Activated CD8-positive, alpha-beta memory T cell treated with anti-CD3 and anti-CD28 coated beads, Interleukin-2, amount 50 U/mL, for 48 hours (primary cell): ENCODE measurements around the gene SDK2.

Experiments
- DNase-seq: peaks from one replicate; pipeline ENCODE4 v3.0.0-alpha.2; 2020

The SDK2 gene

GRCh38 chr17:73584049-73584448, 60.2 kb downstream of the SDK2 start:
- no peak for DNase-seq

DNA sequence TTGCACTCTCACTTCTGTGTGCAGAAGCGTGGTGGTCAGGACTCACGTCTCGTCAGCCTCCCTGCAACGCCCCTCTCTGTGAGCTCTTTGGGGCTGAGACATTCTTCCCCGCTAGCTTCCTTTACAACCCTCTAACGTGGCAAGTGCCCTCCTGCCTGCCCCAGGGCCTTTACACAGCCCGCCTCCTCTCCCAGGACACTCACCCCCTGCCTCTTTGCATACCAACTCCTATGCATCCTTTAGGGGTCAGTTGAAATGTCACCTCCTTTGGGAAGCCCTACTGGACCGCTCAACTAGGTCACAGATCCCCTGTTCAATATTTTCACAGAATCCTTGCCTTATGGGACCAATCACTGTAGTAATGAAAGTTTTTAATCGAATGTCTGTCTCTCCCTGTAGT, 61.4 kb downstream of the SDK2 start:
- no peak for DNase-seq

DNA sequence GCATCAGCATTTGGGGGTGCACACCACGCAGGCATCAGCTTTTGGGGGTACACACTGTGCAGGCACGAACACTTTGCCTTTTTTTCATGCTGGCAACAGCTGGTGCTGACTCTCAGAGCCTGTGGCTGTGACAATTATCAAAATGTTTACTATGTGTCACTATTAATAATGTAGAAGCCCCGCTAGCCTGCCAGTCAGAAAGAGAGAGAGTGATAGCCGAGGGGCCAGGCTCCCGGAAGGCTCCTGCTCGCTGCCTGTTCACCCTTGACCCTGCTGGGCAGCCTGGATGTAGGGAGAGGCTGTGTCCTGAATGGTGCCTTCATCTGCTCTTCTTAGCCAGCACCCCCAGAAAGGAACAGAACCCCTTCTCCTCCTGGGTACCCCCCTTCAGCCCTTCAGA, 61.9 kb downstream of the SDK2 start:
- DNase-seq, result no peak

GRCh38 chr17:73581379-73581778, 62.9 kb downstream of the SDK2 start:
- no peak for DNase-seq

- DNase-seq, result no peak
Observed at GRCh38 chr17:73580073-73580710, 64.1 kb downstream of the SDK2 start.

DNA sequence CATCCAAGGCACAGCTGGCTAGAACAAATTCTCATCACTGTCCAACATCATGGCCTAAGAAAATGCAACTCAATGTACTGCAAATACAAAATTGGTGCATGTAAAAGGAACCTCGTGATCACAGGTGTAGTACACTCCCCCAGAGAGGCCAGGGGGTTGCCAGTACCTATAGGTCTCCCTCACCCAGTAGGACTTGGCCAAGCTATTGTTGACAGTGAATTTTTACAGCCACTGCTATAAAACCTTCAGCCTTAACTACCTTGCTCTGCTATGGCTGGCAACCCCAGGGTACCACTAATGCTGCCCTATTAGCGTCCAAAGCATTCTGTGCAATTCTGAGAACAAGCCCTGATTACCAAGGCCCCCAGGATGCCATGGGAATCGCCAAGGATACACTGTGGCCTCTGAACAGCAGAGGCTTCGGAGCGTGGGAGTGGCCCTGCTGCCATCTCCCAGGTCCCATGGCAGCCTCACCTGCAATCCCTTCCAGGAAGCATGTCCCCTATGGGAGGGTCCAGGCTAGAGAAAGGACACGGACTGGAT, 67.6 kb downstream of the SDK2 start:
- no peak for DNase-seq

DNA sequence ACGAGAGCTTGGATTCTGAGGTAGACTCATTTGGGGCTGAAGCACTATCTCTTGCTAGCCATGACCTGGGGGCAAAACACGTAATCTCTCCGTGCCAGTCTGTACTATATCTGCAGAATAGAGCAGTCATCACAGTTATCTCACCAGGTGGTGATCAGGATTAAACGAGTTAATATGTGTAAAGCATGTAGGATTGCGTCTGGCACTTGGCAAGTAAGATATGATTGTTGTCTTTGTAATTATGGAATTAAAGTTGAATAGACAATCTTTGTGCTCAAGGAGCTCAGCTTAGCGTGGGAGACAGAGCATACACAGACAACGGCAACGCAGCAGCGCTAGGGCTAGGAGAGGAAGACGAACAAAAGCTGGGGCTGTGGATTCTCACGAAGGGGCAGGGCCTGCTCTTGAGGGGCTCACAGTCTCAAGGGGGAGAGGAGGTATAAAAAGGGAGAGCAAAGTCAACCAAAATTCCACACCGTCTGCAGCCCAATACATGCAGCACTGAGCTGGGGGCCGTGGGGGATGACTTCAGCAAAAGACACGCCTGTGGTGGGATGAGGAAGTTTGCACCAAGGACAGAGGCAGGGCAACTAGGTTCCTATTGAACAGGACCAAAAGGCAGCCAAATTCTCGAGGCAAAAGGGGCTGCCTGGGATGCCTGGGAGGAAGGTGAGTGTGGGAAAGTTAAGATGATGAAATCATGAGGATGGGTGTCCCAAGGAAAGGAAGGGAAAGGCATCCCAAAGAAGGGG, 68.6 kb downstream of the SDK2 start:
- no peak for DNase-seq

- no peak for DNase-seq
Observed at GRCh38 chr17:73571511-73572130, 72.6 kb downstream of the SDK2 start.

- no peak for DNase-seq
Observed at GRCh38 chr17:73569762-73570319, 74.4 kb downstream of the SDK2 start.

DNA sequence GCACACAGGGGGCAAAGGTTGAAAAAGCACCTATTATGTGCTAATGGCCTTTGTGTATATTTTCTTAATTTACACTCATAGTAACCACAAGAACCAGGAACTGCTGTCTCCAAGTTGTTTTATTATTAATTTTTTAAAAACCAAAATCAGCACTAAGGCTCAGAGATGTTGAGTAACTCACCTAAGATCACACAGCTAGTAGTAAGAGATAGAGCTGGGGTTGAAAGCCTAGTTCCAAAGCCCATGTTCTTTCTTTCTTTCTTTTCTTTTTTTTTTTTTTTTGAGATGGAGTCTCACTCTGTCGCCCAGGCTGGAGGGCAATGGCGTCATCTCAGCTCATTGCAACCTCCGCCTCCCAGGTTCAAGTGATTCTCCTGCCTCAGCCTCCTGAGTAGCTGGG, 75.3 kb downstream of the SDK2 start:
- no peak for DNase-seq

DNA sequence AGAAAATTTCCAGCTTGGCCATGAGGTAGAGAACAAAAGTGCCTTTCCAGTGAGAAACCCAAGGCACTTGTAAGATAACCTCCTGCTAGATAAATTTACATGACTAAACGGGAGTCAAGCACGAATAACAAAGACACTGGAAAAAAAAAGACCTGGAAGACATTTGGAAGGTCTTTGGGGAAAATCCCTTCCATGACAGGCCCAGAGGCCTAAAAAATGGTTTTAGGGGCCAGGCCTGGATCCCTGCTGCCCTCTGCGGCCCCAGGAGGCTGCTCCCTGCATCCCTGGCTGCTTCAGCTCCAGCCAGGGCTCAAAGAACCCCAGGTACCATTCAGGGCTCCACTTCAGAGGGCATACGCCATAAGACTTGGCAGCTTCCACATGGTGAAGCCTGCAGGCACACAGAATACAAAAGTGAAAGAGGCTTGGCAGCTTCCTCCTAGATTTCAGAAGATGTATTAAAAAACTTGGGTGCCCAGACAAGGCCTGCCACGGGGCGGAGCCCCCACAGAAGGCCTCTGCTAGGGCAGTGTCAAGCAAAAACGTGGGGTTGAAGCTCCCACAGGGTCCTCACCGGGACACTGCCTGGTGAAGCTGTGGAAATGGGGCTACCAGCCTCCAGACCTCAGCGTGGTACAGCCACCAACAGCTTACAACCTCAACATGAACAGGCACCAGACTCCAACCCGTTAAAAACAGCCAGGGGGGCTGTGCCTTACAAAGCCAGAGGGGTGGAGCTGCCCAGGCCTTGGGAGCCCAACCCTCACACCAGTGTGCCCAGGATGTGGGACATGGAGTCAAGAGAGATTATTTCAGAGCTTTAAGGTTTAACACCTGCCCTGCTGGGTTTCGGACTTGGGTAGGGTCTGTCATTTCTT, 77.1 kb downstream of the SDK2 start:
- peak; percentile 58 for DNase-seq

DNA sequence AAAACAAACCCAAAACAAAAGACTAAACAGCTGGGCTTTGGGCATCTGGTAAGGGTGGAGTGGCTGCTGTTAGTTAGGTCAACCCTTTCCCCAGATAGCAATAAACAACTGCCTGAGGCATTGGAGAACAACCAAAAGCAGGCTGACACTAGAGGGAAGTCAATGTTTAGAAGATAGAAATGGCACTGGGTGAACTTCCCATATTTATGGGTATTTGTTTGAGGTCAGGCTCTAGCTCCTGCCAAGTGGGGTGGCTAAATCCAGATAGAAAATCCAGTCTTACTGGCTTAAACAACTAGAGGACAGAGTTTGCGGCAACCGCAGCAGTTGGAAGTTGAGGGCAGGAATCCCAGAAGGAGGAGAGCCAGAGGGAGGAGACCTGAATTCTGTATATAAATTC, 79.4 kb downstream of the SDK2 start:
- no peak for DNase-seq

DNA sequence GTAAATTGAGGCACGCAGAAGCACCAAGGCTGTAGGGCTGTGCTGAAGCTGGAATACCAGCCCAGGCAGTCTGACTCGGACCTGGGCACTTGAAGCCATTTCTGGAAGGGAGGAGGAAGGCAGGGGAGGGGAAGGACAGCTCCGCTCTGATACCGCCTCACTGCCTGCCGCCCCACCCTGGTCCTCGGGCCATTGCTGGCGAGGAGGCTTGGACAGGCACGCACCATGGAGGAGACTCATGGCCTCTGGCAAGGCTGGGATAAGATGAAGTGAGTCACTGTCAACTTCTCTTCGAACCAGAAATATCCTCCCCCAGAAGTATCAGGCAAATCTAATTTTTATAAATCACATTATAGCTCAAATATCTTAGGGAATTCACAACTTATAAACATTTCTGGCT, 81.3 kb downstream of the SDK2 start:
- no peak for DNase-seq

GRCh38 chr17:73561111-73561510, 83.1 kb downstream of the SDK2 start:
- no peak for DNase-seq

DNA sequence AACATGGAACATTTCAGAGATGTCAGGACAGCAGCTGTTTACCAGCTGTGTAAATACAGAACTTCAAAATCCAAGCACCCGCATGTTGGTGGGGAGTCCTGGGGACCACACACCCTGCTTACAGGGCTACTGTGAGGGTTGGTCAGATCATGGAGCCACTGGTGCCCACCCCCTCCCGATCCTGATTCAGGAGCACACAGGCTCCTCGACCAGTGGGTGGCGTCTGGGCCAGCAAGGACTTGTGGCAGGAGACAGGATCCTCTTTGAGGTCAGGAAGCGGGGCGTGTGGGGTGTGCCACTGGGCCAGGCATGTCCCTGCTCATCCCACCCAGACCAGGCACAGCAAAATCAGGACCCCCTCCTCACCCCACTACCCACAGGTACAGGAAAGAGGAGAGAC, 83.6 kb downstream of the SDK2 start:
- DNase-seq, result no peak

DNA sequence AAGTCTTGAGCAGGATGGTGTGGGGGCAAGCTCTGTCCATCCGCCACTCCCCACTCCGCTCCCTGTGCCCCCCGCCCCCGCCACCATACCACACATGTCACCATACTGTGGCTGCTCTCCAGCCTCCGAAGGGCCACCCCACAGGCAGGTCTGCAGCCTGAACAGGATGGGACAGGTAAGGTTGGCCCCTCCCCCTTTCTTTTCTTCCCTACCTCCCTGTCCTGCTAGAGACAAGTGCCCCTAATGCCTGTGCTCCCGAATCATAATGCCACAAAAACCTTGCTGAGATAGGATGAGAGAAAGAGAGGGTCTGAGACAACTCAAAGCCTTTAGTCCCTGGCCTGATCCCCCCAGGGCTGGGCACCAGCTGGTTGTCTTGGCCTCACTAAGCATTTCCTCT, 84.7 kb downstream of the SDK2 start:
- DNase-seq, result no peak

DNA sequence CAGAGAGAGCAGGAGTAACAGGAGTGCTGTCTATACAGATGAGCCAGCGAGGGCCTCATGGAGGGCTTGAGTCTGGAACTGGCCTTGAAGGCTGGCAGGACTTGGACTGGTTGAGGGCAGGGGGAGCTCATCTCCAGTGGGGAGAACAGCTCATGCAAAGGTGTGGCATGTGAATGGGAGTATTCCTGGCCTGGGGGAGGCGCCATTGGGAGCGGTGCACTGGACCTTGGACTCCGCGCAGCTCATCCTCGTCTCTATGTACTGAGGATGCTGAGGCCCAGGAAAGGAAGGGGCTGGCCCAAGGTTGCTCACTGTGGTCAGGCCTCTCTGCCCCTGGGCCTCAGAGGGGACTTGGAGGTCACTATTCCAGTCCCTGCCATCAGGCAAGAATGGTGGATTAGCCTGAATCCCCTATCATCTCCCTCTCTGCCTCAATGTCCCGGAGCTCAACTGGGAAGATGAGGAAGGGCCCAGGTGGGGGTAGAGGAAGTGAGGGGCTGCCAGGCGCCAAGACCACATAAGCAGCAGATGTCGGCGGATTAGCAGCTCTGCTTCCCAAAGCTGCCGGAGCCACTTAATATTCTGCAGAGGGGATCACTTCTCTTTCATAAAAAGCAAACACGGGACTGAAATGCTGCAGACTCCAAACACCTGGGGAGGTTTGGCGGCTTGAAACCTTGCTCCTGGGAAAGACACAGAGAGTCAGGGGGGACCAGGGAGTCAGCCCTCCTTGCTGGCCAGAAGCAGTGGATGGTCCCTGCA, 88.9 kb downstream of the SDK2 start:
- no peak for DNase-seq

- no peak for DNase-seq
Observed at GRCh38 chr17:73554498-73554897, 89.7 kb downstream of the SDK2 start.

DNA sequence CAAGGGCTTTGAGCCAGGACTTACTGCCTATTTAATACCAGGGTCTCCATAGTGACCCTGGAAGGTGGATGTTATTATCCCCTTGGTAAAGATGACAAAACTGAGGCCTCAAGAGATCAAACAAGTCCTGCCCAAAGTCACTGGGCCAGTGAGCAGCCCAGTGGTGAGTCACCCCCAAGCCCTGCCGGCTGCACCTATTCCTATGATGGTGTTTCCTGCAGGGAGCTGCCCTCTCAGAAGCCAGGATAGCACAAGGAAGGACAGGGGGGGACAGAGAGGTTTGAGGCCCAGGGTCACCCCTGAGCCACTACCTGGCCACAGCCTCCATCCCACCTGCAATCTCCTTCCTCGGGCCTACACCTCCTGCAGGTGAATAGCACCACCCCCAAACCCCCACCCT, 90.9 kb downstream of the SDK2 start:
- no peak for DNase-seq

DNA sequence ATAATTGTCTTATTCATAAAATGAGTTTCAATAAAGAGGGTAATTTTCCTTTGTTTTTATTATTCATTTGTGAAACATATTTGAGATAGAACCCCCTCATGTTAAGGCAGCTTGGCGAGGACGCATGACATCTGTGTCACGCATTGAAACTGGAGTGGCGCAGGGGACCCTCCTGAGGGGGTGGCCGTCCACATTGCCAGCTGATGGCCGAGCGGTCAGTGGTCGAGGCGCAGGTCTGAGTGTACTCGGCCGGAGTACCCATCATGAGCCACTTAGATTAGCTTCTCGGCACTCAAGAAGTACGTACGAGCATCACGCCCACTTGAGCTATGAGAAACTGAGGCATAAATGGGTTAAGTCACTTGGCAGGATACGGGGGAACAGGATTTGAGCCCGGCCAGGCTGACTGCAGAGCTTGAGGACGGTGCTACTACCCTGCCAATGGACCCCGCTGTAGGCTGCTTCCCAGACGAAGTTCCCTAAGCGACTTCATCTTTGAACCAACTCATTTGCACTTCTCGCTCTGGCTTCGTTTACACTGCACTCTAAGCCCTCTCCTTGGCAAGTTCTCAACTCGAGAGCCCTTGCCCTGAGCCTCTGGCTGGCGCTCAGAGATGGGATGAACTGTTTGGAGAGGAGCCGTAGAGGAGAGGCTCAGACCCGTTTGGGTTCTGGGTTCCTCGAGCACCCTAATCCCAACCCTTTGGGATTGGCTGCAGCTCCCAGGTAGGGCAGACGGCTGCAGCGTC, 91.8 kb downstream of the SDK2 start:
- DNase-seq, result no peak

GRCh38 chr17:73551759-73552158, 92.5 kb downstream of the SDK2 start:
- DNase-seq, result no peak
